ENCODE results near the gene BRIP1.

DNA sequence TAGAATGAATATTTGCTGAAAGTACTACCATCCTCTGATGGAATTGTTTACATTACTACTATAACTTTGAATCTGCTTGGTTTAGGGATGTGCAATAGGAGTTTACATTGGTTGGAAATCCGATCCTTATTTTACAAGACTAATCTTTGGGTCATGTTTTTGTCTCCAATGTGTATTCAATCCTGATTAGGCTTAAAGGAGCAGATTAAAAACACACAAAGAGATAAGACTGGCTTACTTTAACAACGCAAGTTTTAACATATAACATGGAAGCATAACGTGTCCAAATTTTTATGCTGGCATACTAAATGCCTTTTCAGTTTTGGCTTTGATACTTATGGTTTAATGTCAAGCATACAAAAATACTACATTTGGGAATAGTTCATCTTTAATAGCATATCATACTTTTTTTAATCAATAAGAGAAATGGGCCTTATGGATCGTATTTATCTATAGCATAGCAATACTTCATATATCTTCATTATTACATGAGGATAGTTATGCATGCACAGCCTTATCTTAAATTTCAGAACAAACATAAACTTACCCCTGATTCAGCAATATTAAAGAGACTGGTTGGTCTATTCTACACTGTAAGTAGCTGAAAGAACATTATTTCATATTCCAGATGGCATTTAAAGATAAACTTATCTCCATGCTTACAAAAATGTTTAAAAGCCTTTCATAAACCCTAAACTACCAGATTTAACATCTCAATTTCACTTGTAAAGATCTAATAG lies 202.4 kb downstream of the BRIP1 start:
- TF ChIP-seq POLR2AphosphoS5 (IDR thresholded peaks at IDR 0.05; ENCODE audit: low read depth, low read length) (no peak), POLR2A (IDR thresholded peaks at IDR 0.05; ENCODE audit: low read depth, low read length) (no peak)
